Heart left ventricle (tissue), 13 donors: ENCODE results near the gene ADAM33.

Experiments used
- POLR2A ChIP-seq, 2 donors: fragments of 450-650 bp; IDR thresholded peaks; one replicate each; pipeline ENCODE4 v1.6.1; 2017; ENCODE audit warnings: antibody characterized with exemption in 2 of 2, mild to moderate bottlenecking in 2 of 2, moderate library complexity in 2 of 2
- TF ChIP-seq, protein P1 (sequence below), 12 donors: fragments of 200-600 bp; sonication (generic) in 4 of 12; IDR thresholded peaks; one replicate each; pipeline versions ENCODE4 v1.5.0 to v1.8.0; 2018 to 2022; ENCODE audit warnings: antibody characterized with exemption in 12 of 12, mild to moderate bottlenecking in 5 of 12
- donor health status: ischemic (EF 13 %, LVEDD 7.1; RV severe dilation, severe dysfunction).
- donor health status: DM: no; HTN: yes; CAD: no.
- donor health status: DM: no; HTN: no; CAD: no.
- donor health status: ischemic (EF 25% LVEDD 6.9; RV normal size, moderate dysfunction).
- donor health status: ischemic (EF 25% LVEDD 5.7; RV mildly dilated, moderate dysfunction).
- donor health status: ischemic (EF 35%, LVEDD 5.7; RV mildly dilated, moderate dysfunction).
- donor health status: nonischemic (EF 11% LVEDD 7.7; RV severe dilation, severe dysfunction).
- donor health status: DM: yes; HTN: yes; CAD: no.
- donor health status: PGD.
- donor health status: ischemic (EF 29% LVEDD 5.4; RV normal size, mild dysfunction).
- donor health status: nonischemic (EF 23%, LVEDD 6.1; RV moderate dilation, normal function).

DNA sequence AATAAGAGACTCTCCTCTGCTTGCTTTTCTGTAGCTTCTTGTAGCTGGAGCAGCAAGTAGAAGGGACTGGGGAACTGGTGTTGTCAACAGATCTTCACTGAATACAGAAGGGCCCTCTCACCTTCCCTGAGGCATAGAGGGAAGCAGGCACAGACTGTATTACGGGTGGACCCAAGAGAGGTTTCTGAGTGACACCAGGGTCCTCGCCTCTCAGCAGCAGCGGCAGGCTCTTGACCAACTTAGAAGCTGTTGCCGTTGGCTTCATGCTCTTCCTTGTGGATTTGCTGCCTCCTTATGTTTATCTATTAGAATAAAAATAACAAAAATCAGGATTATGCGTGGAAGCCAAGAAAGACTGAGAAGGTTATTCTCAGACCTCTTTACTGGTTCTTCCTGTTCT is 50.3 kb downstream of the ADAM33 start:
- no peak for TF ChIP-seq POLR2A (IDR thresholded peaks at IDR 0.05)
- TF ChIP-seq, protein P1, sequence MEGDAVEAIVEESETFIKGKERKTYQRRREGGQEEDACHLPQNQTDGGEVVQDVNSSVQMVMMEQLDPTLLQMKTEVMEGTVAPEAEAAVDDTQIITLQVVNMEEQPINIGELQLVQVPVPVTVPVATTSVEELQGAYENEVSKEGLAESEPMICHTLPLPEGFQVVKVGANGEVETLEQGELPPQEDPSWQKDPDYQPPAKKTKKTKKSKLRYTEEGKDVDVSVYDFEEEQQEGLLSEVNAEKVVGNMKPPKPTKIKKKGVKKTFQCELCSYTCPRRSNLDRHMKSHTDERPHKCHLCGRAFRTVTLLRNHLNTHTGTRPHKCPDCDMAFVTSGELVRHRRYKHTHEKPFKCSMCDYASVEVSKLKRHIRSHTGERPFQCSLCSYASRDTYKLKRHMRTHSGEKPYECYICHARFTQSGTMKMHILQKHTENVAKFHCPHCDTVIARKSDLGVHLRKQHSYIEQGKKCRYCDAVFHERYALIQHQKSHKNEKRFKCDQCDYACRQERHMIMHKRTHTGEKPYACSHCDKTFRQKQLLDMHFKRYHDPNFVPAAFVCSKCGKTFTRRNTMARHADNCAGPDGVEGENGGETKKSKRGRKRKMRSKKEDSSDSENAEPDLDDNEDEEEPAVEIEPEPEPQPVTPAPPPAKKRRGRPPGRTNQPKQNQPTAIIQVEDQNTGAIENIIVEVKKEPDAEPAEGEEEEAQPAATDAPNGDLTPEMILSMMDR (IDR thresholded peaks at IDR 0.05) = no peak
